Fibroblast of mammary gland (primary cell): ENCODE measurements around the gene SHISA9.
A peak's percentile ranks its signal among the peaks of the same experiment; 100 is the strongest.

Experiments used
- DNase-seq: peaks from one replicate; pipeline ENCODE4 v3.0.0-alpha.2; 2010; ENCODE audit warnings: low read depth
- H3K4me3 ChIP-seq: 2 replicates; pipeline ENCODE4 v1.5.1; 2011; ENCODE audit warnings: low read depth, mild to moderate bottlenecking, low read length, moderate library complexity; ENCODE audit not compliant: control insufficient read depth
- CTCF ChIP-seq: conservative IDR thresholded peaks from 2 replicates; pipeline ENCODE4 v1.5.1; 2011; ENCODE audit warnings: low read depth, low read length, inconsistent platforms; ENCODE audit not compliant: control insufficient read depth, insufficient read depth

Gene SHISA9

GRCh38 chr16:12941896-12942295 lies 40.5 kb downstream of the SHISA9 start:
- no peak for TF ChIP-seq CTCF
- H3K4me3 ChIP-seq = no peak overlapping the region
- no peak for DNase-seq

- TF ChIP-seq CTCF = no peak
- H3K4me3 ChIP-seq = no peak overlapping the region
- no peak for DNase-seq
Observed at GRCh38 chr16:12942861-12943260, 41.5 kb downstream of the SHISA9 start.

- TF ChIP-seq CTCF = no peak
- DNase-seq = no peak
- no peak overlapping the region for H3K4me3 ChIP-seq
Observed at GRCh38 chr16:12944300-12944699, 42.9 kb downstream of the SHISA9 start.

- DNase-seq = no peak
- TF ChIP-seq CTCF = no peak
- no peak overlapping the region for H3K4me3 ChIP-seq
Observed at GRCh38 chr16:12951392-12951791, 50.0 kb downstream of the SHISA9 start.

- DNase-seq = no peak
- no peak for TF ChIP-seq CTCF
- H3K4me3 ChIP-seq = no peak overlapping the region
Observed at GRCh38 chr16:12951976-12952375, 50.6 kb downstream of the SHISA9 start.

GRCh38 chr16:12958366-12958765 lies 57.0 kb downstream of the SHISA9 start:
- H3K4me3 ChIP-seq = no peak overlapping the region
- no peak for TF ChIP-seq CTCF
- peak; percentile 17 for DNase-seq

GRCh38 chr16:12959072-12959471 lies 57.7 kb downstream of the SHISA9 start:
- TF ChIP-seq CTCF = no peak
- H3K4me3 ChIP-seq = no peak overlapping the region
- no peak for DNase-seq
